ENCODE results near the gene ACSF2. TPM values are rescaled to one million over a fixed set of nuclear protein-coding genes. Genes with fewer than 3 reads are reported as not detected.
"Not testable (repeated sequence)": the region's sequence is repeated elsewhere in the genome, so short reads cannot be mapped to it uniquely, and the experiment has no call there.

The ACSF2 gene
- polyA plus RNA-seq, 2 of the 4 experiments (the other 2 are of a cell fraction), result 24.4 to 33.6 TPM

GRCh38 chr17:50397111-50397918, 28.7 kb upstream of the ACSF2 start, which contains the start of gene LRRC59 (continued):
- TF ChIP-seq NR3C1 (IDR thresholded peaks at IDR 0.05), result no peak
- TF ChIP-seq ATOH8 (CRISPR knock-in tag; IDR thresholded peaks at IDR 0.05; ENCODE audit: low read depth), result 0 out of 2 replicates have a peak, but pooled peaks have one; percentile 29
- peak; percentile 91 for TF ChIP-seq POLR2A (IDR thresholded peaks at IDR 0.05; ENCODE audit: low read length)
- TF ChIP-seq MAZ (IDR thresholded peaks at IDR 0.05; ENCODE audit: borderline replicate concordance, low read depth, low read length), result peak; percentile 84; the same call in 1 of the 2 replicates
- peak; percentile 79 to 97 for TF ChIP-seq JUN (IDR thresholded peaks at IDR 0.05)
- peak; percentile 33; the same call in 1 of the 3 replicates for TF ChIP-seq SMC3 (IDR thresholded peaks at IDR 0.05)
- peak; percentile 98 for TF ChIP-seq PHF8 (IDR thresholded peaks at IDR 0.05; ENCODE audit: borderline replicate concordance, low read depth)
- TF ChIP-seq EHF (CRISPR knock-in tag; IDR thresholded peaks at IDR 0.05), result peak; percentile 41; the same call in 1 of the 2 replicates
- peak; percentile 84; the same call in 1 of the 2 replicates for TF ChIP-seq MYC (IDR thresholded peaks at IDR 0.05; ENCODE audit: borderline replicate concordance, low read length)
- no peak for TF ChIP-seq FOSL2 (IDR thresholded peaks at IDR 0.05)
- TF ChIP-seq FOSL2 (CRISPR knock-in tag; IDR thresholded peaks at IDR 0.05), result peak; percentile 80
- peak; percentile 99 for TF ChIP-seq MAX (IDR thresholded peaks at IDR 0.05)

- Histone ChIP-seq H3K27ac (peak overlapping the region; percentile 88 to 94), H3K9me3 (no peaks in the 10 kb centered on the region), H3K4me3 (peak overlapping the region; percentile 88; the same call in 2 of the 3 replicates), H3K4me1 (peaks cover 20% of the 10 kb centered on the region), H3K4me2 (peak overlapping the region; percentile 96)
- 51% methylated on average over 9 of the region's 9 CpGs for WGBS (ENCODE audit: missing lambda C conversion rate)
- ATAC-seq, result peak in 1 of 2 experiments; percentile 1; a peak in 2 of 6 replicates
- DNase-seq (ENCODE audit: low read depth in 1 of 2, low spot score in 1 of 2), result no peak
- no peak for FAIRE-seq
- no peak for TF ChIP-seq POLR2AphosphoS2 (conservative IDR thresholded peaks at IDR 0.05; ENCODE audit: low read length)
- TF ChIP-seq ESRRA (IDR thresholded peaks at IDR 0.05; ENCODE audit: borderline replicate concordance, low read length), result no peak
- no peak for TF ChIP-seq MAZ (IDR thresholded peaks at IDR 0.05; ENCODE audit: borderline replicate concordance, low read depth, low read length)
- no peak for TF ChIP-seq NR3C1 (IDR thresholded peaks at IDR 0.05)
- no peak for TF ChIP-seq MAX (IDR thresholded peaks at IDR 0.05)
- TF ChIP-seq CBX8 (IDR thresholded peaks at IDR 0.05), result no peak
- POLR2A ChIA-PET, result interaction anchor here (0.6 to 1.9 kb wide), 16 partner anchors 8 to 220 kb away, joined by 3 to 9 read pairs (median 4); partner anchors contain the start of genes EME1 and MRPL27
- CTCF ChIA-PET, result interaction anchor here (0.7 to 15.8 kb wide), 36 partner anchors 9 to 407 kb away, joined by 3 to 445 read pairs (median 6); partner anchors contain the start of genes ACSF2, EME1, MRPL27 and RSAD1
Measured at GRCh38 chr17:50397919-50398285, 28.1 kb upstream of the ACSF2 start.

GRCh38 chr17:50398672-50399071, 27.3 kb upstream of the ACSF2 start:
- ChIA-PET CTCF (interaction anchor here (1.0 to 15.8 kb wide), 13 partner anchors 9 to 304 kb away, joined by 3 to 445 read pairs (median 17); partner anchors contain the start of genes ACSF2, EME1 and MRPL27), POLR2A (interaction anchor here (0.9 kb wide), 1 partner anchor 18 kb away, joined by 3 read pairs; no protein-coding TSS in a partner anchor)
- not testable (repeated sequence) for H3K9me3 ChIP-seq; H3K4me3 ChIP-seq; H3K27ac ChIP-seq; DNase-seq (ENCODE audit: low read depth in 1 of 2, low spot score in 1 of 2); FAIRE-seq; H3K4me2 ChIP-seq; ATAC-seq
- 71% methylated on average over 3 of the region's 3 CpGs for whole genome bisulfite sequencing (ENCODE audit: missing lambda C conversion rate)
- peaks cover 20% of the 10 kb centered on the region for H3K4me1 ChIP-seq

GRCh38 chr17:50399591-50399990, 26.4 kb upstream of the ACSF2 start:
- H3K4me2 ChIP-seq; FAIRE-seq; H3K27ac ChIP-seq; H3K9me3 ChIP-seq; DNase-seq (ENCODE audit: low read depth in 1 of 2, low spot score in 1 of 2); H3K4me3 ChIP-seq; ATAC-seq; POLR2A ChIA-PET: not testable (repeated sequence)
- WGBS (ENCODE audit: missing lambda C conversion rate), result 75% methylated on average over 8 of the region's 8 CpGs
- CTCF ChIA-PET, result interaction anchor here (1.0 to 15.8 kb wide), 7 partner anchors 8 to 80 kb away, joined by 3 to 445 read pairs (median 27); partner anchors contain the start of genes ACSF2, EME1 and MRPL27
- H3K4me1 ChIP-seq, result peaks cover 20% of the 10 kb centered on the region
